MM.1S (cell line): ENCODE data around the gene PTGS2.

ENCODE experiments used
- EZH2 ChIP-seq: fragments of 300-600 bp; sonication (generic); optimal IDR thresholded peaks from 2 replicates; pipeline ENCODE3; 2017; ENCODE audit warnings: low read depth, mild to moderate bottlenecking, antibody characterized with exemption, low read length, mixed read lengths
- EZH2phosphoT487 ChIP-seq: fragments of 300-600 bp; sonication (generic); IDR thresholded peaks from 2 replicates; pipeline ENCODE4 v1.6.1; 2018; ENCODE audit warnings: antibody characterized with exemption, low read length
- TF ChIP-seq, protein P1 (sequence below): fragments of 300-600 bp; sonication (generic); IDR thresholded peaks from 2 replicates; pipeline ENCODE4 v1.5.1; 2016; ENCODE audit warnings: antibody characterized with exemption, low read length, mixed read lengths

DNA sequence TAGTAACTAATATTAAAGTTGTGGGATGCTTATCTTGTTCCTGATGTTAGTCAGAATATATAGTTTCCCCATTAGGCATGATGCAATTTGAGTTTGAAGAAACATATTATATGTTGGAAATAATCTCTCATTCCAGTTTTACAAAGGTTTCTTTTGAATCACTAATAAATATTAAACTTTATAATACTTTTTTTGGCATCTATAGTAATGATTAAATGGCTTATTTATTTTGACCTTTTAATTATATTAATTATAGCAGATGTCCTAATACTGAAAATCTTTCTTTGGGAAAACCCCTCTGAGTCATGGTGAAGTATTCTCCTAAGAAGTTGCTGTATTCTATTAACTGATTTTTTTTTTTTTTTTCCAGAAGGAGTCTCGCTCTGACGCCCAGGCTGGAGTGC is 28.5 kb upstream of the PTGS2 start:
- TF ChIP-seq, protein P1, sequence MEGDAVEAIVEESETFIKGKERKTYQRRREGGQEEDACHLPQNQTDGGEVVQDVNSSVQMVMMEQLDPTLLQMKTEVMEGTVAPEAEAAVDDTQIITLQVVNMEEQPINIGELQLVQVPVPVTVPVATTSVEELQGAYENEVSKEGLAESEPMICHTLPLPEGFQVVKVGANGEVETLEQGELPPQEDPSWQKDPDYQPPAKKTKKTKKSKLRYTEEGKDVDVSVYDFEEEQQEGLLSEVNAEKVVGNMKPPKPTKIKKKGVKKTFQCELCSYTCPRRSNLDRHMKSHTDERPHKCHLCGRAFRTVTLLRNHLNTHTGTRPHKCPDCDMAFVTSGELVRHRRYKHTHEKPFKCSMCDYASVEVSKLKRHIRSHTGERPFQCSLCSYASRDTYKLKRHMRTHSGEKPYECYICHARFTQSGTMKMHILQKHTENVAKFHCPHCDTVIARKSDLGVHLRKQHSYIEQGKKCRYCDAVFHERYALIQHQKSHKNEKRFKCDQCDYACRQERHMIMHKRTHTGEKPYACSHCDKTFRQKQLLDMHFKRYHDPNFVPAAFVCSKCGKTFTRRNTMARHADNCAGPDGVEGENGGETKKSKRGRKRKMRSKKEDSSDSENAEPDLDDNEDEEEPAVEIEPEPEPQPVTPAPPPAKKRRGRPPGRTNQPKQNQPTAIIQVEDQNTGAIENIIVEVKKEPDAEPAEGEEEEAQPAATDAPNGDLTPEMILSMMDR: no peak
- TF ChIP-seq EZH2phosphoT487 (no peak), EZH2 (no peak)
